ENCODE measurements around the gene MCF2L.

- TF ChIP-seq POLR2A (IDR thresholded peaks at IDR 0.05) (no peak), CTCF (IDR thresholded peaks at IDR 0.05) (no peak), POLR2AphosphoS5 (IDR thresholded peaks at IDR 0.05) (no peak)
These were observed 33.9 kb downstream of the MCF2L start for GRCh38 chr13:113002913-113003290.
